H7 (cell line): Measurements from ENCODE around the gene SIGLEC11. TPM values are rescaled to one million over a fixed set of nuclear protein-coding genes. Genes with fewer than 3 reads are reported as not detected.

Source experiments
- DNase-seq: peaks from one replicate; pipeline ENCODE4 v3.0.0; 2012
- H3K27me3 ChIP-seq: 2 replicates; pipeline ENCODE4 v1.6.0; 2011; ENCODE audit warnings: mild to moderate bottlenecking, low read length; ENCODE audit not compliant: control insufficient read depth, insufficient read depth
- H3K36me3 ChIP-seq: replicated peaks from 2 replicates; pipeline ENCODE4 v1.5.1; 2011; ENCODE audit warnings: low read length; ENCODE audit not compliant: control insufficient read depth, insufficient read depth
- H3K4me3 ChIP-seq: 2 replicates; pipeline ENCODE4 v1.5.1; 2011; ENCODE audit warnings: low read depth, mild to moderate bottlenecking, control low read depth, low read length, moderate library complexity; ENCODE audit not compliant: insufficient read depth
- total RNA-seq: library from RNA; depleted of rRNA; stranded (reverse); fragments of >200 nt; shearing (Covaris generic); gene quantifications from 2 replicates; pipeline ENCODE4 v1.2.3, GENCODE V29; 2014

SIGLEC11 gene
- total RNA-seq, 1 experiment from 2014 or later: not detected

DNA sequence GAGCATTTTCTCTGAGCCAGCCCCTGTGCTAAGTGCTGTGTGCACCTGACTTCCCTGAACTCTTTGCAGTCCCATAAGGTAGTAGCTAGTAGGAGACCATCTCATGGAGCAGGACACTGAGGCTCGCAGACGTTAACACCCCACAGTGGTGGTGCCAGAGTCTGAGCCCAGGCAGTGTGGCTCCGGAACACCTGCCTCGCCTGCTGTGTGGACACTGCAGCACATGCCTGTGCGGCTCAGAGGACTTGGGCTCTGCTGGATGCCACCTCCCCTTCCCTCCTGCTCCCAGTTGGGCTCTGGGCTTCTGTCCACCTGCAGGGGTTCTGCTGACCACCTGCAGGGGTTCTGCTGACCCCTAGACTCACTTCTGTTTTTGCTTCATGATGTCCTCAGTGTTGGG is 27.0 kb upstream of the SIGLEC11 start:
- no peak overlapping the region for H3K4me3 ChIP-seq
- no peaks in the 10 kb centered on the region; the same call in none of the 2 replicates for H3K36me3 ChIP-seq
- no peaks in the 10 kb centered on the region for H3K27me3 ChIP-seq
- DNase-seq: no peak

DNA sequence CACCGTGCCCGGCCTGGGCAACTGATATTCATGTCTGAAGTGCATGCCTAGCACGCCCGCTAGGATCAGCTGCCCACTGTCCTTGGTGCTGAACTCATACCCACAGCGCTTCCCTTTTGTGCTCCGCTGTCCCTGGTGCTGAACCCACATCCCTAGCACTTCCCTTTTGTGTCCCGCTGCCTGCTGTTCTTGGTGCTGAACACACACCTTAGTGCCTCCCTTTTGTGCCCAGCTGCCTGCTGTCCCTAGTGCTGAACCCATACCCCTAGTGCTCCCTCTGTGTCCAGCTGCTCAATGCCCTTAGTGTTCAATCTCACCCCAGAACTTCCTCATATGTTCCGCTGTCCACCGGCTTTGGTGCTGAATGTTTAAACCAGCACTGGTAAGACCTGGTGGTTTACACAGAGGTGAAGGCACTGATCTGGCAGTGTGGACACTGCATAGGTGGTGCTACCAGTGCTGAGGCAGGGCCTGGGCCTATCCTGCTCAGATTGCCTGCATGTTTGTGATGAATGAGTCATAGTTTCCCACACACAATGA is 26.3 kb upstream of the SIGLEC11 start:
- no peaks in the 10 kb centered on the region; the same call in 1 of the 2 replicates for H3K36me3 ChIP-seq
- no peak overlapping the region for H3K4me3 ChIP-seq
- DNase-seq: peak; percentile 93
- H3K27me3 ChIP-seq: no peaks in the 10 kb centered on the region

GRCh38 chr19:49986354-49986753 is 25.4 kb upstream of the SIGLEC11 start:
- H3K4me3 ChIP-seq: no peak overlapping the region
- no peaks in the 10 kb centered on the region; the same call in 1 of the 2 replicates for H3K36me3 ChIP-seq
- no peaks in the 10 kb centered on the region for H3K27me3 ChIP-seq
- no peak for DNase-seq

GRCh38 chr19:49985871-49986270 is 24.9 kb upstream of the SIGLEC11 start:
- Histone ChIP-seq H3K27me3 (no peaks in the 10 kb centered on the region), H3K4me3 (no peak overlapping the region), H3K36me3 (no peaks in the 10 kb centered on the region; the same call in none of the 2 replicates)
- no peak for DNase-seq

DNA sequence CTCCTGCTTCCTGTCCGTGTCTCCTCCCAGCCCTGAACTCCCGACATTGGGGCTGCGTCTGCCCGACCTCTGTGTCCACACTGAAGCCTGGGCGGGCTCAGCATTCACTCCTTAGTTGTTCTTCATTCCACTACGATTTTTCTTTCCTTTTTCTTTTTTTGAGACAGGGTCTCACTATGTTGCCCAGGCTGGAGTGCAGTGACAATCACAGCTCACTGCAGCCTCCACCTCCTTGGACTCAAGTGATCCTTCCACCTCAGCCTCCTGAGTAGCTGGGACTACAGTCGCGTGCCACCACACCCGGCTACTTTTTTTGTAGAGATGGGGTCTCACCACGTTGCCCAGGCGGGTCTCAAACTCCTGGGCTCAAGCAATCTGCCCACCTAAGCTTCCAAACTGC is 23.5 kb upstream of the SIGLEC11 start:
- H3K4me3 ChIP-seq: no peak overlapping the region
- no peaks in the 10 kb centered on the region for H3K27me3 ChIP-seq
- no peaks in the 10 kb centered on the region; the same call in none of the 2 replicates for H3K36me3 ChIP-seq
- DNase-seq: no peak

- Histone ChIP-seq H3K4me3 (no peak overlapping the region), H3K27me3 (no peaks in the 10 kb centered on the region), H3K36me3 (no peaks in the 10 kb centered on the region; the same call in none of the 2 replicates)
- peak; percentile 90 for DNase-seq
These were observed 22.8 kb upstream of the SIGLEC11 start for GRCh38 chr19:49983645-49984229.

DNA sequence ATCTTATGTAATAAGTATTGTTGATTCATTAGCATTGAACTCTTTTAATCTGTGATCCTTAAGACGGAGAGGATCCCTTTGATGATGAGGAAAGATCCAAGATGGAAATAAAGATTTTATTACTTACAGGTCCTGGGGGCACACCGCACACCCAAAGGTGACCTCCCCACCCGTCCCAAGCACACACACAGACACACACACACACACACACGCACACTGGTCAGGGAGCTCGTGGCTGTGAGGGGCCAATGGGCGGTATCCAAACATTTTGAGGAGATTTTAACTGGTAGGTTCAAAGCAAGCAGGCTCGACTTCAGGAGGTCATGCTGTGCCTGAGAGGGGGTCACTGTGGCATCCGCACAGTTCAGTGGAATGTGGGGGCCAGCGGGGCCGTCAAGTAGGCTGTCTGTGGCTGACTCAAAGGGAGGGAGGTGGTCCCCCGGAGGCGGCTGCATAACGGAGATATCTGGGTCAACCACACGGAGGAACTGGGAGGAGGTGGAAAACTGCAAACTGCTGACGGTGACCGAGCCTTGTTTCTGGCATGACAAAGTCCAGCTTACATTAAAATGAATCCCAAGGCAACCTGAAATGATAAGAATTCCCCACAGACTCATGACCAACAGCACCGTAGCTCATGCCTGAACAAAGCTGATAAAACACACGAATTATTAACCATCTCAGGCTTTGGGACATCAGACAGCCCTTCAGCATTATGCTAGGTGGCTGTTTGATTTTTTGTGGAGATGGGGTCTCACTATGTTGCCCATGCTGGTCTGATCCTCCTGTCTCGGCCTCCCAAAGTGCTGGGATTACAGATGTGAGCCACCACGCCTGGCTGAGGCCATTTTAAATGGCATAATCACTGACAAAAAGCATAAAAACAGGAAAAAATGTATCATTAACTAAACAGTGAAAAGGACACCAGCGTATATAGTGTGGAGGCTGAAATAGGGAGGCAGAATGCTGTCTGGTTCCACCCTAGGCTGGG is 20.9 kb upstream of the SIGLEC11 start:
- Histone ChIP-seq H3K27me3 (no peaks in the 10 kb centered on the region), H3K36me3 (no peaks in the 10 kb centered on the region; the same call in none of the 2 replicates), H3K4me3 (no peak overlapping the region)
- no peak for DNase-seq

DNA sequence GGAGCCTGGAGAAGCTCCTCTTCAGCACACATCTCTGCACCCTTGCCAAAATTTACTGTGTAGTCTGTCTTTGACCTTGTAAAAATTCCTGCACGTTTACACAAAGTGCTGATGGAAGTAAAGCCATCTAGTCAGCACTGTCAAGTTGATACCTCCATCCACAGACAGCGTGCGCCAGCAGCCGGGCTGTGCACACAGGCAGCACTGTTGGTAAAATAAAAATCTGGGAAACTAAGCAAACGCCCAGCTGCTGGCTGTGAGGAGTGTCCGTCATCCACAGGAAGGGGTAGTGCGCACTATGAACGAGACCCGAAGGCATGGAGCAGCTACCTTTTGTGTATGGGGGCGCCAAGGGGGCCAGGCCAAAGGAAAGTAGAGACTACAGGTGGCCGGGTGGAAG is 17.4 kb upstream of the SIGLEC11 start:
- no peak for DNase-seq
- Histone ChIP-seq H3K36me3 (no peaks in the 10 kb centered on the region; the same call in 1 of the 2 replicates), H3K27me3 (no peaks in the 10 kb centered on the region), H3K4me3 (no peak overlapping the region)

- DNase-seq: no peak
- no peak overlapping the region for H3K4me3 ChIP-seq
- H3K27me3 ChIP-seq: no peaks in the 10 kb centered on the region
- H3K36me3 ChIP-seq: no peaks in the 10 kb centered on the region; the same call in 1 of the 2 replicates
These were observed 16.9 kb upstream of the SIGLEC11 start for GRCh38 chr19:49977881-49978280.

- no peak for DNase-seq
- Histone ChIP-seq H3K4me3 (no peak overlapping the region), H3K36me3 (no peaks in the 10 kb centered on the region; the same call in 1 of the 2 replicates), H3K27me3 (no peaks in the 10 kb centered on the region)
These were observed 16.1 kb upstream of the SIGLEC11 start for GRCh38 chr19:49977076-49977475.

DNA sequence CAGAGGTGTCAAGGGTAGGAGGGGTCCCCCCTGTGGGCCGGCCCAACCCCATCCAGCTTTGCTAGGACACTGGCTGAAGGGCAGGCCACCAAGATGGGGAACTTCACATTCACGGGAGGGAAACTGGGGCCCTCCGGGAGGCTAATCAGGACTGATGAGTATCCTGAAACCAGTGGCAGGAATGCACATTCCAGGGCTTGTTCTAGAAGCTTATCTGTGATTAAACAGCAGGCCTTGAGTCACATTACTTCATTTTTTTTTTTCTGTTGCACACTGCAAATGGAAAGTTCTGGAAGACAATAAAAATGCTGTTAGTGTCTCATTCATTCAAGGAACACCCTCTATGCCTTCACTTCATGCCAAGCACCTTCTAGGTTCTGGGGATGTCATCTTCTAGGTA is 15.5 kb upstream of the SIGLEC11 start:
- no peak for DNase-seq
- no peak overlapping the region for H3K4me3 ChIP-seq
- no peaks in the 10 kb centered on the region for H3K27me3 ChIP-seq
- H3K36me3 ChIP-seq: no peaks in the 10 kb centered on the region; the same call in 1 of the 2 replicates

- H3K4me3 ChIP-seq: no peak overlapping the region
- H3K36me3 ChIP-seq: no peaks in the 10 kb centered on the region
- no peak for DNase-seq
- no peaks in the 10 kb centered on the region for H3K27me3 ChIP-seq
These were observed 14.1 kb upstream of the SIGLEC11 start for GRCh38 chr19:49975051-49975450.

DNA sequence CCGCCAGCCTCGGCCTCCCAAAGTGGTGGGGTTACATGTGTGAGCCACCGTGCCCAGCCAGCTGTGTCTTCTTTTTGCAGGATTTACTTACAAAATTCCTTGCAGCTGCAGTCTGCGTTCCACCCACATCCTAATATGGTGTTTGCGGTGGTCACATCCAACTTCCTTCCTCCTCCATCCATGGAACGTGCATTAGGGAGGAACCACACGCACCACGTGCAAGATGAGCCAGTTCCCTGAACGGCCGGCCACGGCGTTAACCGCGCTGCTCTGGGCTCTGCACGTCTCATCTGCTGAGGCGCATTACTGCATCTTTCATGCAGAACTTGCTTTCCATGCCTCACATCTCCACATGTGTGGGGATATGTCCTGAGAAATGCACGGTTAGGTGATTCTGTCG is 13.0 kb upstream of the SIGLEC11 start:
- no peak for DNase-seq
- Histone ChIP-seq H3K27me3 (no peaks in the 10 kb centered on the region), H3K36me3 (no peaks in the 10 kb centered on the region), H3K4me3 (no peak overlapping the region)

DNA sequence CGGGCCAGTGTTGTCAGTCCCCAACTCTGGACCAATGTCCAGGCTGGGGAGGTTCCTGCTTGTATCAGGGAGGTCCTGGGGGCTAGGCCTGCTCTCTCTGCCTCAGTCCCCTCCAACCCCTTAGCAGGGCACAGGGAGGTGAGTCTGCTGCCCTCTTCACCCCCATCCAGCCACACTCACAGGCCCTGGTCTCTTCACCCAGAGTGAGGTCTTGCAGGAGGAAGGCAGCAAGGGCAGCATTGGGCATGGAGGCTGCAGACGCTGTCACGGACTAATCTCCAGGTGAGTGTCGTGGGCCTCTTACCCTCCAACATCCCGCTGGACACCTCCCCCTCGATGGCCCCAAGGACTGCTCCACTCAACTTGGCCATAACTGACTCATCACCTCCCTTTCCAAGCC is 11.9 kb upstream of the SIGLEC11 start:
- no peak overlapping the region for H3K4me3 ChIP-seq
- H3K36me3 ChIP-seq: no peaks in the 10 kb centered on the region
- no peak for DNase-seq
- H3K27me3 ChIP-seq: no peaks in the 10 kb centered on the region

- Histone ChIP-seq H3K36me3 (no peaks in the 10 kb centered on the region), H3K27me3 (no peaks in the 10 kb centered on the region), H3K4me3 (no peak overlapping the region)
- DNase-seq: no peak
These were observed 11.0 kb upstream of the SIGLEC11 start for GRCh38 chr19:49971991-49972411.
